IMR-90 (cell line): ENCODE measurements around the gene SLC25A21. TPM values are rescaled to one million over a fixed set of nuclear protein-coding genes. Genes with fewer than 3 reads are reported as not detected.
A peak's percentile ranks its signal among the peaks of the same experiment; 100 is the strongest.

Experiments
- ATAC-seq: fragments of 200-7000 bp; cut with Tn5 transposase; 2 replicates; pipeline ENCODE4 v1.9.1; 2020; ENCODE audit warnings: low read depth, mild to moderate bottlenecking, moderate library complexity
- BruUV-seq: library from RNA; stranded (reverse); fragments of 400-500 nt; replicated peaks from 2 replicates; lab custom pipeline; 2021; lab: Mats Ljungman, UMichigan
- CTCF ChIA-PET: fragments of 300-600 bp; formaldehyde crosslinking; extraction: SDS; loops from one replicate; lab custom pipeline; 2021; ENCODE audit warnings: antibody characterized with exemption; lab: Yijun Ruan, JAX
- POLR2A ChIA-PET: fragments of 300-600 bp; sonication (Branson Sonifier 250); formaldehyde crosslinking; loops from one replicate; lab custom pipeline; 2022; ENCODE audit warnings: antibody characterized with exemption; ENCODE audit not compliant: unreplicated experiment; lab: Charles Lee
- DNase-seq: peaks from one replicate; pipeline ENCODE4 v3.0.0; 2013
- H2AFZ ChIP-seq: replicated peaks from 2 replicates; pipeline ENCODE3; 2013; ENCODE audit warnings: low read length, mild to moderate bottlenecking; ENCODE audit not compliant: poor library complexity
- H2AK5ac ChIP-seq: 2 replicates; pipeline ENCODE4 v1.6.1; 2013; ENCODE audit warnings: low read depth, low read length, inconsistent platforms
- H2AK9ac ChIP-seq: replicated peaks from 2 replicates; pipeline ENCODE3; 2013; ENCODE audit warnings: mild to moderate bottlenecking, low read depth, low read length, moderate library complexity; ENCODE audit not compliant: poor library complexity
- H2BK120ac ChIP-seq: 2 replicates; pipeline ENCODE4 v1.6.1; 2013; ENCODE audit warnings: low read depth, low read length, inconsistent platforms
- H2BK15ac ChIP-seq: 3 replicates; pipeline ENCODE4 v1.6.1; 2013; ENCODE audit warnings: low read depth, low read length, inconsistent platforms
- H2BK20ac ChIP-seq: 2 replicates; pipeline ENCODE4 v1.6.1; 2013; ENCODE audit warnings: low read depth, mild to moderate bottlenecking, inconsistent platforms, low read length, moderate library complexity
- H2BK5ac ChIP-seq: 2 replicates; pipeline ENCODE4 v1.6.1; 2013; ENCODE audit warnings: mild to moderate bottlenecking, low read depth, low read length, inconsistent platforms; ENCODE audit not compliant: poor library complexity, severe bottlenecking
- H3K14ac ChIP-seq: replicated peaks from 2 replicates; pipeline ENCODE4 v1.6.1; 2013; ENCODE audit warnings: low read depth, low read length, inconsistent platforms
- H3K18ac ChIP-seq: 2 replicates; pipeline ENCODE4 v1.6.1; 2013; ENCODE audit warnings: low read depth, low read length, control low read depth
- H3K23ac ChIP-seq: 2 replicates; pipeline ENCODE4 v1.6.1; 2013; ENCODE audit warnings: low read depth, low read length, inconsistent platforms
- H3K27ac ChIP-seq: 2 replicates; pipeline ENCODE4 v1.5.1; 2013; ENCODE audit warnings: mild to moderate bottlenecking, control low read depth, low read length; ENCODE audit not compliant: insufficient read depth
- H3K27me3 ChIP-seq: 2 replicates; pipeline ENCODE4 v1.6.1; 2013; ENCODE audit warnings: low read length; ENCODE audit not compliant: control insufficient read depth, insufficient read depth
- H3K36me3 ChIP-seq: 2 replicates; pipeline ENCODE4 v1.6.1; 2013; ENCODE audit warnings: low read length, mixed read lengths; ENCODE audit not compliant: control insufficient read depth, insufficient read depth
- H3K4ac ChIP-seq: 2 replicates; pipeline ENCODE4 v1.6.1; 2013; ENCODE audit warnings: low read depth, low read length, inconsistent platforms
- H3K4me1 ChIP-seq: 2 replicates; pipeline ENCODE4 v1.6.1; 2013; ENCODE audit warnings: low read length, mixed read lengths; ENCODE audit not compliant: control insufficient read depth, insufficient read depth
- H3K4me2 ChIP-seq: 2 replicates; pipeline ENCODE4 v1.6.1; 2013; ENCODE audit warnings: low read depth, mild to moderate bottlenecking, control low read depth, low read length, moderate library complexity
- H3K4me3 ChIP-seq: 2 replicates; pipeline ENCODE4 v1.5.1; 2013; ENCODE audit warnings: low read depth, mild to moderate bottlenecking, control low read depth, low read length, moderate library complexity; ENCODE audit not compliant: insufficient read depth
- H3K56ac ChIP-seq: 2 replicates; pipeline ENCODE4 v1.6.1; 2013; ENCODE audit warnings: low read length, inconsistent platforms; ENCODE audit not compliant: insufficient read depth; ENCODE audit errors: extremely low read depth
- H3K79me1 ChIP-seq, 2 experiments: 2 replicates each; pipeline ENCODE4 v1.6.1; 2013; ENCODE audit warnings: low read length in 2 of 2, inconsistent platforms in 1 of 2, low read depth in 1 of 2
- H3K9ac ChIP-seq: 2 replicates; pipeline ENCODE4 v1.6.1; 2013; ENCODE audit warnings: low read depth, low read length, control low read depth
- H3K9me1 ChIP-seq: 2 replicates; pipeline ENCODE4 v1.6.1; 2013; ENCODE audit warnings: low read length, inconsistent platforms; ENCODE audit not compliant: insufficient read depth
- H3K9me3 ChIP-seq: 2 replicates; pipeline ENCODE4 v1.6.1; 2013; ENCODE audit warnings: low read length; ENCODE audit not compliant: control insufficient read depth, insufficient read depth
- H4K20me1 ChIP-seq: 2 replicates; pipeline ENCODE4 v1.6.1; 2013; ENCODE audit warnings: low read length, inconsistent platforms; ENCODE audit not compliant: insufficient read depth
- H4K5ac ChIP-seq: 2 replicates; pipeline ENCODE4 v1.6.1; 2013; ENCODE audit warnings: mild to moderate bottlenecking, low read depth, low read length, control low read depth
- H4K8ac ChIP-seq, 2 experiments: 2 replicates each; pipeline ENCODE4 v1.6.1; 2013; ENCODE audit warnings: low read depth in 2 of 2, low read length in 2 of 2, control low read depth in 1 of 2, inconsistent platforms in 1 of 2
- H4K91ac ChIP-seq: 2 replicates; pipeline ENCODE4 v1.6.1; 2013; ENCODE audit warnings: low read depth, low read length, inconsistent platforms; ENCODE audit not compliant: insufficient read depth
- ELK1 ChIP-seq: fragments of 150-350 bp; IDR thresholded peaks from 2 replicates; pipeline ENCODE4 v1.6.1; 2016; ENCODE audit warnings: low read depth, mild to moderate bottlenecking, low read length, moderate library complexity, borderline replicate concordance
- RFX5 ChIP-seq: IDR thresholded peaks from 2 replicates; pipeline ENCODE4 v1.8.0; 2012; ENCODE audit warnings: low read depth, mild to moderate bottlenecking, low read length, moderate library complexity
- WGBS, 2 experiments: methylation state at CpG; one replicate each; pipeline versions ENCODE4 v1.1.5 to v1.1.7; 2013; ENCODE audit warnings: missing lambda C conversion rate in 2 of 2; ENCODE audit not compliant: insufficient read length in 1 of 2; ENCODE audit errors: extremely low coverage in 2 of 2; 5-methylcytosine and 5-hydroxymethylcytosine counted together
- dilution Hi-C: fragments of 300-500 bp; cut with HindIII; formaldehyde crosslinking; loops from one replicate; pipeline ENCODE4 v1.14.3; 2018; ENCODE audit warnings: low sequenced_read_pairs; ENCODE audit not compliant: unreplicated experiment
- in situ Hi-C: fragments of 300-500 bp; cut with MboI; formaldehyde crosslinking; loops from 3 replicates; pipeline ENCODE4 v1.14.3; 2019; ENCODE audit warnings: low sequenced_read_pairs, inconsistent platforms, mixed read lengths
- intact Hi-C: fragments of 100-400 bp; cut with micrococcal nuclease; formaldehyde crosslinking; loops from 2 replicates; pipeline ENCODE4 v1.10.0; 2022
- polyA plus RNA-seq, 3 experiments: library from polyadenylated mRNA; depleted of rRNA; stranded (reverse); fragments of >200 nt; gene quantifications; 2 replicates each; pipeline ENCODE4 v1.2.3, GENCODE V29; 2012; ENCODE audit warnings: low replicate concordance in 1 of 3
- total RNA-seq: library from RNA; depleted of rRNA; stranded (reverse); fragments of >200 nt; gene quantifications from 2 replicates; pipeline ENCODE4 v1.2.3, GENCODE V29; 2012
- TF ChIP-seq, protein P1 (sequence below): conservative IDR thresholded peaks from 2 replicates; pipeline ENCODE4 v1.5.1; 2012; ENCODE audit warnings: mild to moderate bottlenecking, low read depth, low read length, improper control_type of control experiment

The SLC25A21 gene
- total and polyA plus RNA-seq, 2 of the 4 experiments (the other 2 are of a cell fraction): 0.62 to 0.90 TPM

- Histone ChIP-seq H3K9me3 (no peaks in the 10 kb centered on the region), H4K91ac (no peak overlapping the region), H3K4me1 (no peaks in the 10 kb centered on the region; the same call in 1 of the 2 replicates), H4K20me1 (no peaks in the 10 kb centered on the region), H3K4me3 (peak overlapping the region; percentile 67), H3K23ac (peak overlapping the region; percentile 50; the same call in 1 of the 2 replicates), H2AK9ac (peak overlapping the region; percentile 20), H3K79me1 (peaks cover 12 to 22% of the 10 kb centered on the region in 2 experiments), H3K9me1 (no peaks in the 10 kb centered on the region; the same call in 1 of the 2 replicates), H3K56ac (peak overlapping the region; percentile 50; the same call in 1 of the 2 replicates), H3K27me3 (no peaks in the 10 kb centered on the region), H2BK120ac (peak overlapping the region; percentile 72; the same call in 1 of the 2 replicates), H4K8ac (peak overlapping the region; percentile 77 to 86; a peak in 2 of 4 replicates), H3K18ac (no peak overlapping the region), H3K9ac (peak overlapping the region; percentile 64), H2AFZ (peak overlapping the region; percentile 95), H2AK5ac (no peak overlapping the region), H2BK5ac (peak overlapping the region; percentile 72), H3K27ac (peak overlapping the region; percentile 62; the same call in 1 of the 2 replicates), H3K4me2 (peak overlapping the region; percentile 86), H2BK15ac (no peak overlapping the region), H3K14ac (peak overlapping the region; percentile 87; the same call in 1 of the 2 replicates), H3K36me3 (no peaks in the 10 kb centered on the region), H4K5ac (peak overlapping the region; percentile 28; the same call in 1 of the 2 replicates), H3K4ac (peak overlapping the region; percentile 81), H2BK20ac (no peak overlapping the region)
- no peak for TF ChIP-seq RFX5
- no peak for TF ChIP-seq ELK1
- TF ChIP-seq, protein P1, sequence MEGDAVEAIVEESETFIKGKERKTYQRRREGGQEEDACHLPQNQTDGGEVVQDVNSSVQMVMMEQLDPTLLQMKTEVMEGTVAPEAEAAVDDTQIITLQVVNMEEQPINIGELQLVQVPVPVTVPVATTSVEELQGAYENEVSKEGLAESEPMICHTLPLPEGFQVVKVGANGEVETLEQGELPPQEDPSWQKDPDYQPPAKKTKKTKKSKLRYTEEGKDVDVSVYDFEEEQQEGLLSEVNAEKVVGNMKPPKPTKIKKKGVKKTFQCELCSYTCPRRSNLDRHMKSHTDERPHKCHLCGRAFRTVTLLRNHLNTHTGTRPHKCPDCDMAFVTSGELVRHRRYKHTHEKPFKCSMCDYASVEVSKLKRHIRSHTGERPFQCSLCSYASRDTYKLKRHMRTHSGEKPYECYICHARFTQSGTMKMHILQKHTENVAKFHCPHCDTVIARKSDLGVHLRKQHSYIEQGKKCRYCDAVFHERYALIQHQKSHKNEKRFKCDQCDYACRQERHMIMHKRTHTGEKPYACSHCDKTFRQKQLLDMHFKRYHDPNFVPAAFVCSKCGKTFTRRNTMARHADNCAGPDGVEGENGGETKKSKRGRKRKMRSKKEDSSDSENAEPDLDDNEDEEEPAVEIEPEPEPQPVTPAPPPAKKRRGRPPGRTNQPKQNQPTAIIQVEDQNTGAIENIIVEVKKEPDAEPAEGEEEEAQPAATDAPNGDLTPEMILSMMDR: no peak
- dilution Hi-C loops: no loop called here
- BruUV-seq: TSS peak; percentile 32
- WGBS, 2 experiments: no CpG with 5 or more reads among the region's 11 CpGs
- intact Hi-C loops: no loop called here
- DNase-seq (no peak), ATAC-seq (peak; percentile 3)
- ChIA-PET POLR2A (interaction anchor here (1.0 kb wide), 1 partner anchor 26 kb away, joined by 15 read pairs; the partner anchor contains the start of gene SLC25A21), CTCF (interaction anchor here (1.0 kb wide), 1 partner anchor 32 kb away, joined by 3 read pairs; no protein-coding TSS in a partner anchor)
- in situ Hi-C loops: no loop called here
Measured at GRCh38 chr14:37198273-37198598, 25.8 kb upstream of the SLC25A21 start.
